NCI-H2029 (cell line): ENCODE measurements around the gene EGLN1.

Experiments used
- DNase-seq: peaks from one replicate; lab custom pipeline; 2025; lab: John Stamatoyannopoulos, UW

The EGLN1 gene

DNA sequence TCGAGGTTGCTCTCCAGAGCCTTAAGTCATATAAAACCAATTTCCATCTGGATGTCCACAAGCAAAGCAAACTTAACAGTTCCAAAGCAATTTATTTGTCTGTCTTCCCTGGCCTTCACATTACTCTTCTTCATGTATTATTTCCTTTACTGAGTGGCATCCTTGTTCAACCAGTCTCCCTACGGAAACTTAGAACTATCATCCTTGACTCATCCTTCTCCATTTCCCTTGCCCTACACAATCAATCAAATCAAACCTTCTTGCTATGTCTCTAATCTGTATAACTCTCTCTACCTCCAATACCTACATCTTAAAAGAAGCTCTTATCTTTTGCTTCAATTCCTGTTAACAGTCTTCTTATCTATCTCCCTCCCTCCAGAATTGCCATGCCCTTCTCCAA, 25.4 kb downstream of the EGLN1 start:
- DNase-seq, result no peak

DNA sequence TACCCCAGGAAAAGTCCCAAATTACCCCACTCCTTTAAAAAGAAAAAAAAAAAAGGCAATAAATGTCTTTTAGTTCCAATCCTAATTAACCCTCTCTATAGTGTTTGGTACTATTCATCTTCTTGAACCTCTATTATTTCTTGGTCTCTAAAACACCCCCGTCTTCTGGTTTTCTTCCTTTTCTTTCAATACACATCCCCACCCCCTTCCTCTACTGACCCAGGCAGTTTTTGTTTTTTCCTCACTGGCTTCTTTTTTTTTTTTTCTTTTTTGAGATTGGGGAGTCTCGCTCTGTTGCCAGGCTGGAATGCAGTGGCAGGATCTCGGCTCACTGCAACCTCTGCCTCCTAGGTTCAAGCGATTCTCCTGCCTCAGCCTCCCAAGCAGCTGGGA, 26.1 kb downstream of the EGLN1 start:
- DNase-seq, result no peak

DNA sequence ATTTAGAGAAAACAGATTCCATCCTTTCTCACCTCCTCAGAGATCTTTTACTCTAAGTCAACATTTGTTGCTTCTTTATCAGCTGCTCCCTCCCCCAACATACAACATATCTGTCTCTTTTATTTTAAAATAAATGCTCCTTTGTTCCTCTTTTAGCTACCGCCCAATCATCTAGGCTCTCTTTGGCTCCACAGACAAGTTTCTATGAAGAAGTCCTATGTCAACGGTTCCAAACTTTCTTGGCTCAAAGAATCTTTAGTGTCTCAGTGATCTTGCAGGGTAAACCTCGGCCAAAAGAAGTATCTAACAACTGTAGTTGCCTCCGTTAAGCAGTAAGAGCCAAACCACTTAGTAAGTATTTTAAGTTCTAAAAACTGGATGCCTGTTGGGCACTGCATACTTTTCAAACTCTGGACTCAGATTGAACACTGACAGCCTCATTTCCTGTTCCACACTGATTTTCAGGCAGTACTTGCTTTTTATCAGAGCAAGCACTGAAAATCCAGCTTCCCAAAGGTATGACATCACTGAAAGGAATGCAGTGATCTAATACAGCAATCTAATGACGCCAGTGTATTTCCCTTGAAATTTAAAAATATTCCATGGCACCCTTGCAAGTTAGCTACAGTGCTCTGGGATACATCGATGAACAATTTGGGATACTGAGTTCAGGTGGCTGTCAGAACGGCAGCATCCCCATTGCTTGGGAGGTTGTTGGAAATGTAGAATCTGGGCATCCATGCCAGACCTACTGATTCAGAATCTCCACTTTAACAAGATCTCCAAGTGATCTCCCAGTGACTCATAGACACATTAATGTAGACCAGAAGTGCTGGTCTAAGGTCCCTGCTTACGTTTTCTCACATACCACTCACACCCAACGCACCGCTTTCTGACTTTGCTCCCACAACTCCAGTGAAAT, 26.8 kb downstream of the EGLN1 start:
- no peak for DNase-seq

DNA sequence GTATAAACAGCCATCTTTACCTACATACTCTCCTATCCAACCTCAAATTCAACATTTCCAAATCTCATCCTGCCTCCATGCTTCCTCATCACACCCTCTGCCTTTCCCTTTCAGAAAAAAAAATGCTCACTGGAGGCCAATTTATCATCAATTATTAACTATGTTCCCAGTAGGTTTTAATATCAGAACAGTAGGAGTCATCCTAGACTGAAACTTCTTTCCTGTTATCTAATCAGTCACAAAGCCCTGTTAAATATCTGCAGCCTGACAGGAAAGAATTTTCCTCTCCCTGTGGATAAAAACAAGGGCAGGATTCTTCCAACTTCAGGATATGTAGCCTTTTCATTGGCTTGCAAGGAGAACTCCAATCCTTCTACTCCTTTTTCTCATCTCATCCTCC, 28.4 kb downstream of the EGLN1 start:
- DNase-seq, result no peak

DNA sequence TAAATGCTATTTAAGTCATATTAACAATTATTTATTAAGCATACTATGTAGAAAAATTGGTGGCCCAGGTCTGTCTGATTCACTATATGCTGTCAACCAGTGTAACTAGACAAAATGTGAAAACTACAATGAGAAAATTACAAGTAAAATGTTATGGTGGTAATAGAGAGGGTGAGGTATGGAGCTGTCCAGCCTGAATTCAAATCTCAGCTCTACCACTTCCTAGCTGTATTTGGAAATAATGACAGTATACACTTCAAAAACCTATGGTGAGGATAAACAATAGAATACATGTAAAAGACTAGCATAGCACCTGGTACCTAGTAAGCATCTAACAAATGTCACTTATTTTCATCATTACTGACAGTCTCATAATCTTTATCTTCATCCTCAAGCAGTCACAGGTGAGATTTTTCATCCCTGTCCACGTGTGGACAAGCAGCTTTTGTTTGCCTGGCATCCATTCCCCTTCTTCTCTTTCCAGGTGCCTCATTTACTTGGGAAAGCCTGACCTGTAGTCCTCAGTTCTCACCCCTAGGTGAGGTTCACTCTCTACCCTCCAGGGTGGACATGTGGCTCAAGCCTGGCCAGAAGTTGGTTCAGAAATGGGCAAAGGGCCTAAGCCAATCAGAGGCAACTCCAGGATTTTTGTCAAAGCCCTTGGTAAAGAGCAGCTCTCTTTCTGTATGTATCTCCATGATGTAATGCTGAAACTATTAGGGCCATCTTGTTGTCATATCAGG, 29.5 kb downstream of the EGLN1 start:
- DNase-seq, result no peak

DNA sequence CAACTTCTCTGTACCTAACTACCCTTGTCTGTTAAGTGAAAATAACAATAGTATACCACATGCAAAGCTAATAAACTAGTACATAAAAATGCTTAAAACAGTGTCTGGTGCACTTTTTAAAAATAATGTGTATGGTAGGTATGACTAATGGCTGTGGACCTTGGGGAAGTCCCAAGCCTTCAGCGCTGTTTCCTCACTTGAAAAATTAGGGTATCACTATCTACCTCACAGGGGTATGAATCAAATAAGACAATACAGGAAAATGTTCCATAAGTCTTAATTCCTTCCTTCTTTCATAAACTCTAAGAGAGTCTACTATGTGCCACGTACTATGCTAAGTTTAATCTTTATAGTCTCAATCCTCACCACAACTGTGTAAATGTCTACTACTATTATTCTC, 32.0 kb downstream of the EGLN1 start:
- no peak for DNase-seq

DNA sequence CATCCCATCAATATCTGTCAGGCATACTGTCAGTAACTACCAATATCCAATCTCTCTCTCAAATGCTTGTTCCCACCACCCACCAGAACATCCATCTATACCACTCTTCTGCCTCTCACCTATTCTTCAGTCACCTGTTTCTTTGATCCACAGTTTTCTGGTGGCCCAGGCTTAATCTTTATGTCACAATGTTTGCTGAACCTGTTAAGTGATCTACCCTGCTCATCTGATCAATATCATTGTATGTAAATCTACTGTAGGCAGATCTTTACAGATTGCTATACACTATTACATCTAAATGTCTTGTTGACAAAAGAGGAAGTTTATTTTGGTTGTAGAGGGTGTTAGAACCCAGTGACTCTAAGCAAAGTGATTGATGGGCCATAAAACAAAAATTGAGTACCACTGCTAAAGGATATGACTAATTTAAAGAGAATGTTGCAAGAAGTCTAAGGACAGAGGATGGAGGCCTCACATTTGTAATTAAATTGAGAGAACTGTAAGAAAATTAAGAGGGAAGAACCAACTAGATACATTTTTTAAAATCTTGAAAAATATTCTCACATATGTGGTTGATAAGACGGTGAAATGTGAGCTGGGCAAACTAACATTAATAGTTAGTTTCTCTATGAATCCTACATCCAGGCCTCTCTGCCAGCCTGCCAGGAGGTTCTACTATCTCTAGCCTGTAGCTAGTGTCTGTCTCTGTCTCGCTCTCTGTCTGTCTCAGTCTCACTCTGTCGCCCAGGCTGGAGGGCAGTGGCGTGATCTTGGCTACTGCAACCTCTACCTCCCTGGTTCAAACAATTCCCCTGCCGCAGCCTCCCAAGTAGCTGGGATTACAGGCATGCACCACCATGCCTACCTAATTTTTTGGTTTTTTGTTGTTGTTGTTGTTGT, 34.1 kb downstream of the EGLN1 start:
- no peak for DNase-seq

DNA sequence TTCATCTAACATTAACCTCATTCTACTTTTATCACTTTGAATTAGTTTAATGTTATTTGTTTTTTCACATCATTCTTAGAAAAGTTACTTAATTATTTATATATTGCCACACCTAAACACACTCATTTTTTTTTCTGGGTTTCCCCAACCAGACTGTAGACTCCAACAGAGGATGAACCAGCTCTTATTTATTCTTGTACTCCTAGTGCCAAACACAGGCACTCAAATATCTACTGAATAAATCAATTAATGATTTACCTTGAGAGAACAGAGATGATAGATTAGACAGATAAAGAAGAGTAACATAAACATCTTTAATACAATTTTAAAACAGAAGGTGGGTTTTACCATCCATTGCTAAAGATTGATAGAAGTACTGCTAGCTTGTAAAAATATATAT, 35.6 kb downstream of the EGLN1 start:
- DNase-seq, result no peak

DNA sequence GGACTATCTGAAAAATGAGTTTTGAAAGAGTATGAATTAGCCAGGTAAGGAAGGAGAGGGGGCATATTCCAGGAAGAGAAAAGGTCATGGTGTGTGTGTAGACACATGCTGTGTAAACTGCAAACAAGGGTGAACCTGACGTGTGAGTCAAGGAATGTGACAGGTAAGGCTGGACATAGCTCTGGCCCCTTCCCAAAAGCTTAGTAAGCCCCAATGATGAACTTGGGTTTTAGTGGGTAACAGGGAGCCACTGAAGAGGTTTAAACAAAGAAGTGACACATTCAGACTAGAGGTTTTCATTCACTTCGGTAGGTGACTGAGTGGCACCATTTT, 36.7 kb downstream of the EGLN1 start:
- DNase-seq, result no peak

DNA sequence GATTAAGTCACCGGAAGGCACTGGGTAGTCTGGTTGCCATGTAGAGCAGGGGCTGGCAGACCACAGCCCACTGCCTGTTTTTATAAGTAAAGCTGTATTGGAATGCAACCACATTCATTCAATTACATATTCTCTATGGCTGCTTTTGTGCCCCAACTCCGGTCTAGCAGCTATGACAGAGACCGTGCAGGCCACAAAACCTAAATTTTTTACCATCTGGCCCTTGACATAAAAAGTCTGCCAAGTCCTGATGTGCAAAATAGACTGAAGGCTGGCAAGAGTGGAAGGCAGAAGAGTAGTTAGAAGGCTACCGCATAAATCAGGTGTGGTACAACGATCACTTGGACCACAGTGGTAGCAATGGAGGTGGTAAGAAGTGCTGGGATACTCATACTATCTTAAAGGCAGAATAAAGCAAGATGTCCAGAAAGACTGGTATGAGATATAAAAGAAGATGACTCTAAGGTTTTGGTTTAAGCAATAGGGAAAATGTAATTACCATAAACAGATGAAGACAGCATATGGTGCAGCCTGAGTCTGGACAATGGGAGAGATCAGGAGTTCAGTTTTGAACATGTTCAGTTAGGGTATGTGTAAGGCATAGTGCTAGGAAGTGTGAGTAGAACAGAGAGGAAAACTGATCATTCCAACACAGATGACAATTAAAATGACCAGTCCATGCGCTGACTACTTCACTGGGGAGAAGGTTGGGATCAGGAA, 37.2 kb downstream of the EGLN1 start:
- DNase-seq, result no peak

DNA sequence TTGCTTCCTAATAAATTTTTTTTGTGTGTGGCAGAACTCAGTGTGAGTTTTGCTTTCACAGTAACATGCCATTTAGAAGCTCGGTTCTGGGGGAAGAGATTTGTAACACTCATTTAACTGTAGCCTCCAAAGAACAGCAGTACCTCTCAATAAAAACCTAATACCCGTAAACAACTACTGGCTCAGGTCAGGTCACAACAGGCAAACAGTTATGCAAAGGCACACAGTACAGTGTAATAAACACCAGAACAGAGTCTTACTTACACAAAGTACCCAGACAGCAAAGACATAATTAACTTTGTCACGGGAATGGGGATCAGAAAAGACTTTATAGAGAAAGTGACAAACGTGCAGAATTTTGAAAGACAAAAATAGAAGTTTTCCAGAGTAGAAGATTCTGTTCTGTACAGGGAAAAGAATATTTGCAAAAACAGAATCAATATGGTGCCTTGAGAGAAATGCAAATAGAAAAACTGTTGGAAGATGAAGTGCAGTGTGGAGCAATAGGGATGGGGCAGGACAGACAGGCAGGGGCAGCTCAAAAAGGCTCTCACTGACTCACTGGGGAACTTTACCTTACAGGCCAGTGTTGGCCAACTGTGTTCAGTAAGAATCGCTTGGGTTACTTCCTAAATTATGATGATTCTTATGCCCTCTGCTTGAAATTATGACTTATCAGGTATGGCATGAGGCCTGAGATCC, 38.8 kb downstream of the EGLN1 start:
- DNase-seq, result no peak

DNA sequence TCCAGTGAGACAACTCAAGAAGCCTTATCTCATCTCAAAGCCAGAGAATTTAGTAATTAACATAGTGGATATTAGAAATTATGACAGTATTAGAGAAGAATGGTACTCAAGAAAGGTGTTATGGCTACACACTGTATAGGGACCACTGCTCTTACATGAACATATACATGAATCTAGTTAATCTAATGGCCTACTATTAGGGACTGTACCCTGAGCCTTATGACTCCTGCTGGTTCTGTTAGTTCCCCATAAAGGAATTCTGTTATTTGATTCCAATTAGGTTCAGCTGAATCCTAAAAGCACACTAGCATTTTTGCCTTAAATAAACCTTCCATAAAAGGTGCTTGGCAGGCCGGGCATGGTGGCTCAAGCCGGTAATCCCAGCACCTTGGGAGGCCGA, 39.7 kb downstream of the EGLN1 start:
- DNase-seq, result no peak

DNA sequence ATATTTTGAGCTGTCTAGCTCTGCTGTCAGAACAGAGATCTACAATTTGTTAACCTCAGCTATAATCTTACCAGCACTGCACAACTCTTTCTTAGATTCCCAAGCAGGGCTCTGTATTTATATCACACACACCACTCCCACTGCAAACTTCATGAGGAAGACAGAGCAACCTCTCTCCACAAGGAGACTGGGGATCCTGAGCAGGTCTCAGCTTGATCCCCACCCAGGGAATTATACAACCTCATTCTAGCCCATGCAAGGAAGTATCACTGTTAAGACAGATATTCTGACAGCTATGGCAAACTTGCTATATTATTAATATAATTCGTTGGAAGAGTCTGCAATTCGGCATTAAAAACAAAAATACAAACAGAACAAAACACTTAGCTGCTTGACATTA, 40.4 kb downstream of the EGLN1 start:
- no peak for DNase-seq

DNA sequence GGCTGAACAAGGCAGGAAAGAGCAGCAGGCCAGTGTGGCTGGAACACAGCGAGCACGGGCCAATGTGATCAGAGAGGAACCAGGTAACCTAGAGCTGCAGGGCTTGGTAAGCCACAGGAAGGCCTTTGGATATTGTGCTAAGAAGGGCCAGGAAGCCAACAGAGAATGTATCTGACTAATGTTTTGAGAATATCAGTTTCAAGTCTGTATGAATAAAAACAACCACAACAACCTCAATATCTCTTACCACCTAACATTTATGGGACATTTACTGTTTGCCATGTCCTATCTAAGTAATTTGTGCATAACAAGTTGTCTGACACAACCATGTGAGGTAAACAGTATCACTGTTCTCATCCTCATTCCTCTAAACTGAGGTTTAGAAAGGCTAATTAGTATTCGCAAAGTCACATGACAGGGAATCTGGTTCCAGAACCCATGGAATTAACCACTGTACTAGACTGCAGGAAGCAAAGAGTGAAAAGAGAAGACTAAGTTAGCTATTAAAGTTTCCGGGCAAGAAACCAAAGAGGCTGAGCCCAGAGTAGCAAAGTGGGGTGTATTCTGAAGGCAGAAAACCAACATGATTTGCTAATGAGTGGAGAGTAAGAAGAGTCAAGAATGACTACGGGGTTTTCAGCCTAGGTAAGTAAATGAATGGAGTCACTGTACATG, 45.1 kb downstream of the EGLN1 start:
- DNase-seq, result no peak

DNA sequence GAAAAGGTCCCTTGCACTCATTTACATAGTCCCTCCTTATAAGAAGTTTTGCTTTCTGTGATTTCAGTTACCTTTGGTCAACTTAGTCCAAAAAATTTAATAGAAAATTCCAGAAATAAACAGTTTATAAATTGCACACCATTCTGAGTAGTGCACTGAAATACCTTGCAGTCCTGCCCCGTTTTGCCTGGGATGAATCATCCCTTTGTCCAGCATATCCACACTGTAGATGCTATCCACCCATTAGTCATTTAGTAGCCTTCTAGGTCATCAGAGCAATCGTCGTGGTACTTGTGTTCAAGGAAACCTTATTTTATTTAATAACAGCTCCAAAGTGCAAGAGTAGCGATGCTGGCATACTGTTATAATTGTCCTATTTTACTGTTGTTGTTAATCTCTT, 46.0 kb downstream of the EGLN1 start:
- DNase-seq, result no peak

DNA sequence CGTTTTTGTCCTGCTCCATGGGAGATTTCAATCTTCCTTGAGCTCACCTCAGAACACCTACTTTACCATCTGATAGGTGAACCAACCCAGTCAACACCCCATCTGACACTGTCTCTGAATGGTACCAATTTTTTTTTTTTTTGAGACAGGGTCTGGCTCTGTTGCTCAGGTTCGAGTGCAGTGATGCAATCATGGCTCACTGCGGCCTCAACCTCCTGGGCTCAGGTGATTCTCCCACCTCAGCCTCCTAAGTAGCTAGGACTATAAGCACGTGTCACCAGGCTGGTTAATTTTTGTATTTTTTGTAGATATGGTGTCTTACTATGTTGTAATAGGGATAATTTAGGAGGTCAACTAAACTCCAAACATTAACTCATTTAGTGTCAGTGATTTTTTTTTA, 47.7 kb downstream of the EGLN1 start:
- no peak for DNase-seq

DNA sequence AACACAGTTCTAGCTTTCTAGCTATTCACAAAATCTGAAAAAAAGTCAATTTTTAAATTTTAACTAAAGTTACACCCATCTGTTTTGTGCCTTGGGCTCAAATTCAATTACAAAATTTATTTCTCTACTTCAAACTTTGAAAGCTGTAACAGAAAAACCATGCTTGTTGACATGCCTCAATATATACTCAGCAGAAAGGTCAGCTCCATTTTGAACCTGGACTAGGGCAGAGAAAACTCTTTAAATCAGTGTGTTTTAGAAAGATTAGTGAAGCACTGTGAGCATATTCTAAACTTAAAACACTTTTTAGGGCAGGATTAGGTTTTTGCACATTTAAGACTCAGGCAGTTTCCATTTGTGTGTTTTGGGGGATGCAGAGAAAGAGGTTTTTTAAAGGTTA, 49.6 kb downstream of the EGLN1 start:
- DNase-seq, result no peak

DNA sequence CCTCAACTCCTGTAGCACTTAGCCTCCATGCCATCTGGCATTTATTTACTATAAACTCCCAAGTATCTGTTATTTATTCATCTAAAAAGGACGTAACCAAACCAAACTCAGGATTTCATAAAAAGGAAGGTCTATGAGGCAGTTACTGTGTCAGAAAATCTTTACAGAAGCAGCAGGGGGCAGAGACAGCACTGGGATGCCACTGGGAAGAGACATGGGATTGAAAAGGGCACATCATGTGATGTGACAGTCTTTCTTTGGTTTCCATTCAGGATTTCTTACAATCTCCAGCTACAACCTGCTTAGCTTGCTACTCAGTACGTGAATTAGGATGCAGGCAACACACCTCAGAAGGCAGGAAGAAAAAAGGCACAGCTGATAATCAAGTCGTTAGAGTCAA, 52.8 kb downstream of the EGLN1 start:
- no peak for DNase-seq

DNA sequence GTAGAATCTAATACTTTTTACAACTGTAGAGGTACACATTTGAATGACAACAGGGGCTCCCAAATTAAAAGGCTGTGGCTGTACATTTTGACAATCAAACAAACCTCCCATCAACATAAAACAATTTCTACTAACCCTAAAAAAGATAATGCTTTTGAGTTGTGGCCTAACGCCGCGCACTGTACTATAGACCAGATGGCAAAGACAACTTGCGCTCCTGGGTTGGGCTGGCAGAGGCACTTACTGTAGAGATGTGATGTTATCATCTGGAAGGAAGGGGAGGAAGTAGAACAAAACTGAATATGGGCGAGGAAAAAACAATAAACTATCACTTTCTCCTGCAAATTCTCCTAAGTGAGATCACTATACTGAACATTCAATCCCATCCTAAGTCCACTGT, 57.9 kb downstream of the EGLN1 start:
- DNase-seq, result no peak

DNA sequence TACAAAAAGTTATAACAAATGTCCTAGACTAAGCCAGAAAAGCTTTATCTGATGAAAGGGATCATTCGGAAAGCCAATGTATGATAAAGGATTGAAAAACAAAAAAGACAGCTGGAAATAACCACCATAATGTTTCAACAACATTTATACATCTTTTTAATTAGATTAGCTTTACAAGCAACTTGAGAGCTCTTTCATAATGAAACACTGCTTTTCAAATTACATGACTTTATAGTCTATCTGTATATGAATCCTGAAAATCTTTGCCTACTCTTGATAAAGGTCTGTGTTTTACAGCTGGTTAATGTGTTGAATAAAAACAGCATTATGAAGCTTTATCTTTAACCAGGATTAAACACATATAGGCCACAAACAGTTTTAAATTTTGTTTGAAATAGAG, 58.5 kb downstream of the EGLN1 start:
- DNase-seq, result no peak

DNA sequence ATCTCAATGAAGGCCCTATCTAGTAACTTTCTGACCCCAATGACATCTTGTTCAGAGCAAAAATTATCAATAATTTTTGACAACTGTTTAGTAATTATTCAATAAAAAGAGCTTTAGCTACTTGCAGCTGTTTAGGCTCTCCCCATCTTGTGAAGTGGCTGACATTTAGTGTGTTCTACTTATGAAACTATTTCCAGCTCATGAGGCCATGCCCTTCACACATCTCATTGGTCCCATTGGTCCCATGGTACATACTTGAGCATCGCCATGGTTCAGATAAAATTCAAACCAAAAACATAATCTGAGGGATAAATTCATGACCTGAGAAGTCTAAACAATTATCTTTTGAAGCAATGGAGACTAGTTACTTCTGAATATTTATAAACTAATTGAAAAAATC, 59.8 kb downstream of the EGLN1 start:
- no peak for DNase-seq
